Gastrocnemius medialis (tissue), 4 donors: Measurements from ENCODE around the gene TYMP.

Source experiments
- POLR2A ChIP-seq, 2 donors: fragments of 450-650 bp; IDR thresholded peaks; one replicate each; pipeline ENCODE4 v1.6.1; 2017; ENCODE audit warnings: antibody characterized with exemption in 2 of 2, mild to moderate bottlenecking in 2 of 2, moderate library complexity in 2 of 2
- TF ChIP-seq, protein P1 (sequence below), 5 experiments: fragments of 450-650 bp in 3 of 5; fragments of 200-600 bp in 2 of 5; sonication (generic) in 2 of 5; IDR thresholded peaks in 4 of 5; conservative IDR thresholded peaks in 1 of 5; 1 replicate in 4 of 5; 2 replicates in 1 of 5; pipeline ENCODE4 v1.5.1; 2016 to 2019; ENCODE audit warnings: antibody characterized with exemption in 5 of 5, mild to moderate bottlenecking in 3 of 5, moderate library complexity in 3 of 5

DNA sequence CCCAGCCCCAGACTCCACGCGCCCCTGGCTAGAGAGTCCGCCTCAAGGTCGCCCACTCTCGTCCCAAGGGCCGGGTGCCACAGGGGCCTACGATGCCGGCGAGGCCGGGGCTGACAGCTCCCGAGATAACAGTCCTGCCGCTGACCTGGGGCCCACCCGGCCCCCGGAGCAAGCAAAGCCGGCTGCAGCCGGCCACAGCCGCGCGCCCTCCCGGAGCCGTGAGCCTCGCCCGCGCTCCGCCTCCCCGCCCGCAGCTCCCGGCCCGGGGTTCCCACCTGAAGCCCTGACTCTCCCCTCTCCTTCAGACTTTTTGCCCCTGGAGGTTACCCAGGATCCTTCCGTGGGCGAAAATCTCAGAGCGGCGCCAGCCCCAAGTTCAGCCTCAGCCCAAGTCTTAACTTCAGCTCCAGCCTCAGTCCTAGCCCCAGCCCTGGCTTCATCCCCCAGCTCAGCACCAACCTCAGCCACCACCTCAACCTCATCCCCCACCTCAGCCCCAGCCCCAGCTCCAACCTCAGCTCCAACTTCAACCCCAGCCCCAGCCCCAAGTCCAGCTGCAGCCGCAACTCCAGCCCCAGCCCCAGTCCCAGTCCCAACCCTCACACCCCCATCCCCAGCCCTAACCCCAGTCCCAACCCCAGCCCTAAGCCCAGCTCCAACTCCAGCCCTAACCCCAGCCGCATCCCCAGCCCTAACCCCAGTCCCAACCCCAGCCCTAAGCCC lies 17.6 kb upstream of the TYMP start:
- TF ChIP-seq, protein P1, sequence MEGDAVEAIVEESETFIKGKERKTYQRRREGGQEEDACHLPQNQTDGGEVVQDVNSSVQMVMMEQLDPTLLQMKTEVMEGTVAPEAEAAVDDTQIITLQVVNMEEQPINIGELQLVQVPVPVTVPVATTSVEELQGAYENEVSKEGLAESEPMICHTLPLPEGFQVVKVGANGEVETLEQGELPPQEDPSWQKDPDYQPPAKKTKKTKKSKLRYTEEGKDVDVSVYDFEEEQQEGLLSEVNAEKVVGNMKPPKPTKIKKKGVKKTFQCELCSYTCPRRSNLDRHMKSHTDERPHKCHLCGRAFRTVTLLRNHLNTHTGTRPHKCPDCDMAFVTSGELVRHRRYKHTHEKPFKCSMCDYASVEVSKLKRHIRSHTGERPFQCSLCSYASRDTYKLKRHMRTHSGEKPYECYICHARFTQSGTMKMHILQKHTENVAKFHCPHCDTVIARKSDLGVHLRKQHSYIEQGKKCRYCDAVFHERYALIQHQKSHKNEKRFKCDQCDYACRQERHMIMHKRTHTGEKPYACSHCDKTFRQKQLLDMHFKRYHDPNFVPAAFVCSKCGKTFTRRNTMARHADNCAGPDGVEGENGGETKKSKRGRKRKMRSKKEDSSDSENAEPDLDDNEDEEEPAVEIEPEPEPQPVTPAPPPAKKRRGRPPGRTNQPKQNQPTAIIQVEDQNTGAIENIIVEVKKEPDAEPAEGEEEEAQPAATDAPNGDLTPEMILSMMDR (IDR thresholded peaks at IDR 0.05 in 4 of 5, conservative IDR thresholded peaks at IDR 0.05 in 1 of 5): no peak
- TF ChIP-seq POLR2A (IDR thresholded peaks at IDR 0.05): no peak
